T-helper 1 cell treated with Interleukin-12 subunit alpha and Interleukin-12 subunit beta and Interleukin-4 antibody, amounts not matched to agents 30 μg/mL and 1 μg/mL, for 36 hours (primary cell): ENCODE measurements around the gene PTPRM.

Experiments used
- H3K27ac Mint-ChIP-seq: one replicate; pipeline ENCODE4 v1.8.0; 2021; ENCODE audit warnings: mild to moderate bottlenecking, mixed read lengths
- H3K27me3 Mint-ChIP-seq: one replicate; pipeline ENCODE4 v1.8.0; 2021; ENCODE audit warnings: low read depth, mixed read lengths
- H3K36me3 Mint-ChIP-seq: one replicate; pipeline ENCODE4 v1.8.0; 2021; ENCODE audit warnings: low read depth, mixed read lengths
- H3K4me1 Mint-ChIP-seq: one replicate; pipeline ENCODE4 v1.8.0; 2021; ENCODE audit warnings: low read depth, mixed read lengths
- H3K4me3 Mint-ChIP-seq: one replicate; pipeline ENCODE4 v1.8.0; 2021; ENCODE audit warnings: mild to moderate bottlenecking, moderate library complexity, mixed read lengths
- H3K9me3 Mint-ChIP-seq: one replicate; pipeline ENCODE4 v1.8.0; 2021; ENCODE audit warnings: mixed read lengths

PTPRM gene

DNA sequence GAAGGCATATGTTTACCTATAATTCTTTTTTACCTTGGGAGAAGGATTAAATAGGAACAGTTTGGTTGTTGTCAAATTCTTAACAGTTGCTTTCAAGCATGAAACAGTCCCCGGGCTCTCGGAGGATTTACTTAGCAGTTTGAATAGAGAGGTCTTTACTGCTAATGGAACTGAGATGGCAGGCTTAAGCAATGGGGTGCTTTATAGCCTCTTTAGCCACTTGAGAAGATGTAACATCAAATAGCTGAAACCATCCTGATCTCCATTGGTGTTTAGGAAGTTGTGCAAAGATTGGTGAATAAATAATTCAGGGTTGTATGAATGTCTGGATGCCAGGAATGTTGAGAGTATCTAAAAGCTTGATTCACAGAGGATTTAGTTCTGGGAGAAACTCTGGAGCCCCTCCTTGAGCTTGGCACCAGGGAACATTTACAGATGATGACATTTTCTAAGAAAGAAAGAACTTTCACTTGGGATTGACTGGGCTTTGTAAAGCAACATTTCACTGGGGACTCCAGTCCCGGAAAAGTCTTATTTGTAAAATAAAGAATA lies 51.9 kb downstream of the PTPRM start:
- Mint-ChIP-seq H3K4me3 (no peak overlapping the region), H3K36me3 (no peaks in the 10 kb centered on the region), H3K27ac (no peak overlapping the region), H3K4me1 (no peaks in the 10 kb centered on the region), H3K9me3 (no peaks in the 10 kb centered on the region), H3K27me3 (no peaks in the 10 kb centered on the region)

DNA sequence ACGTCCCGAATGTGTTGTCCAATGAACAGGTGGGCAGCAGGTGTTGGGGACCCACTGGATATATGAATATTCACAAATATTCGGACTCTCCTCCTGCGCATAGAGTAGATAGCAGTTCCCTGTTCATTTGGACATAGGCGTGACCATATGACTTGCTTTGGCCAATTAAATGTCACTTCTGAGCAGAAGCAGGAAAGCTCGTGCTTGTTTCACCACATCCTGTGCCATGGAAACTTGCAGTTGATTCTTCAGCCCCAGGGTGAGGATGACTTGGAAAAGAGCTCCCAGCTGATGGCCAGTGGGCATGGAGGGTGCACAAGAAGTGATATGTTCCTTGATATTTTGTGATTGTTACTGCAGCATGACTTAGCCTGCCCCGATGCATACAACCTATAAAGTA lies 52.6 kb downstream of the PTPRM start:
- H3K4me1 Mint-ChIP-seq, result no peaks in the 10 kb centered on the region
- no peak overlapping the region for H3K27ac Mint-ChIP-seq
- no peaks in the 10 kb centered on the region for H3K9me3 Mint-ChIP-seq
- no peaks in the 10 kb centered on the region for H3K27me3 Mint-ChIP-seq
- no peaks in the 10 kb centered on the region for H3K36me3 Mint-ChIP-seq
- H3K4me3 Mint-ChIP-seq, result no peak overlapping the region

DNA sequence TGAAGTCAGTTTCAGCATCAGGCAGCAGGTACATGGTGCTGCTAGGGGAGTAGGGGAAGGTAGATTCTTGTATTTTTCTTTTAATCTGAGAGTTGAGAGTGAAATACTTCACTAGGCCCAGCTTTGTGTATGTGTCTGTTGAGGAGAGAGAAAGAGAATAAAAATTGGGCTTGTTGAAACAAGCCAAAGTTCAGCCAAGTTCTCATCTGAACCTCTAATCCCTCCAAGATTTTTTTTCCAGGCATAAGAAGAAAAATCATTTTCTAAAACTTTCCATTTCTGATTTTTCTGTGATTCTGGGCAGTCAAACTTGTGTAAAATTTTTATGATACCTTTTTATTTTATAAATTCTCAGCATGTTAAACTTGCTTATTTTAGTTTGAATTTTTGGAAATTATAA lies 55.6 kb downstream of the PTPRM start:
- Mint-ChIP-seq H3K4me1 (no peaks in the 10 kb centered on the region), H3K9me3 (no peaks in the 10 kb centered on the region), H3K27me3 (no peaks in the 10 kb centered on the region), H3K36me3 (no peaks in the 10 kb centered on the region), H3K4me3 (no peak overlapping the region), H3K27ac (no peak overlapping the region)

DNA sequence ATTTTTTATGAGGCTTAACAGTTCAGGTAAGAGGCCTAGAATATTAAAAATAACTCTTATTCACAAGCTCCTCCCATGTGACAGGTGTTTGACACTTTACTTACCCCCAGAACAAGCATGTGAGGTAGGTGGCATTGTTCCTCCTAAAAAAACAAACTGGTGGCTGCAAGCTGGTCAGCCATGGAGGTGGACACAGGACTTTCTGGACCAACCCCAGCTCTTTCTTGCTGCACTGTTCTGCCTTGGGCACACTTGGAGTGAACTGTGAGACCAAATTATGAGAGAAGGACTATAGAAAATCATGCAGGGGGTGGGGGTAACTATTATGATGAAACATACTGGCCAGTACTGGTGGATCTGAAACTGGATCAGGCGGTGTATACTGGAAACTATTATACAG lies 56.6 kb downstream of the PTPRM start:
- Mint-ChIP-seq H3K27me3 (no peaks in the 10 kb centered on the region), H3K4me3 (no peak overlapping the region), H3K9me3 (no peaks in the 10 kb centered on the region), H3K36me3 (no peaks in the 10 kb centered on the region), H3K4me1 (no peaks in the 10 kb centered on the region), H3K27ac (no peak overlapping the region)

DNA sequence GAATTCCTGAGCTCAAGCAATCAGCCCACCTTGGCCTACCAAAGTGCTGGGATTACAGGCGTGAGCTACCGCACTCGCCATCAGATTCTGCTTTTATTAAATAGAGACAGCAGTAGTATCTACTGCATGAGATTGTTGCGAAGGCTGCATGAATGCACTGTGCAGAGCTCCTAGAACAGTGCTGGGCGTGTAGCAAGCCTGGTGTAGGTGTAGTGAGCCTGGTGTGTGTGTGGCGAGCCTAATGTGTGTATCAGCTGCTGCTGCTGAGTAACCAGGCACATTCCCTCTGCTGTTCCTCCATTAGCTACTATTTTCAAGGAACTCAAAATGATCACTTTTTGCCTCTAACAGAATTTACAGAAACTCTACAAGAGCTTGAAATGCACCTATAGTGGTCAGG lies 57.6 kb downstream of the PTPRM start:
- Mint-ChIP-seq H3K36me3 (no peaks in the 10 kb centered on the region), H3K4me3 (no peak overlapping the region), H3K4me1 (no peaks in the 10 kb centered on the region), H3K27ac (no peak overlapping the region), H3K9me3 (no peaks in the 10 kb centered on the region), H3K27me3 (no peaks in the 10 kb centered on the region)

DNA sequence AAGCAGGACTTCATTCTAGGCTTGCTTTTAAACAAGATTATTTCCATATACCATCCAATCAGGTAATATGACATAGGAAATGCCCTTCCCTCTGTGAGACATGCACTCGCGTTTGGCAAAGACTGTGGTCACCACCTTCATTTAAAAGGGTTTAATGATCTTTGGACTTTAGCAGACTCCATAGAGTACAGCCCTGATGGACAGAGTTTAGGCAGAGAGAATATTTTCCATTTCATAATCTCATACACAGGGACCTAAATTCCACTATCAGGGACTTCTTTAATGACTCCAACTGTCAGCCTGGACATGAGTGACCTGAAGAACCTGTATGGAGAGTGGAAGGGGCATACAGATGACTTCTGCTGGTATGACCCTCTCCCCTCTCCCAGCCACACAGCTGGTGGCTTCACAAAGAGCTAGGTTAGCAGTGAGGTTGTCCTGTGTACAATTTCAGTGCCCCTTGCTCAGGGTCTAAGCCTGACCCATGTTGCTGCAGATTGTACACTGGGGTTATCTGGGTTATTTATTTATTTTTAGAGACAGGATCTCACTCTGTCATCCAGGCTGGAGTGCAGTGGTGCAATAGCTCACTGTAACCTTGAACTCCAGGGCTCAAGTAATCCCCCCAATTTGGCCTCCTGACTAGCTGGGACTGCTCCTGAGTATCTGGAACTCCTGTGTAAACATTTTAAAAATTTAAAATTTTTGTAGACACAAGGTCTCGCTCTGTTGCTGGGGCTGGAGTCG lies 59.2 kb downstream of the PTPRM start:
- Mint-ChIP-seq H3K27me3 (no peaks in the 10 kb centered on the region), H3K4me3 (no peak overlapping the region), H3K9me3 (no peaks in the 10 kb centered on the region), H3K36me3 (no peaks in the 10 kb centered on the region), H3K27ac (no peak overlapping the region), H3K4me1 (no peaks in the 10 kb centered on the region)

DNA sequence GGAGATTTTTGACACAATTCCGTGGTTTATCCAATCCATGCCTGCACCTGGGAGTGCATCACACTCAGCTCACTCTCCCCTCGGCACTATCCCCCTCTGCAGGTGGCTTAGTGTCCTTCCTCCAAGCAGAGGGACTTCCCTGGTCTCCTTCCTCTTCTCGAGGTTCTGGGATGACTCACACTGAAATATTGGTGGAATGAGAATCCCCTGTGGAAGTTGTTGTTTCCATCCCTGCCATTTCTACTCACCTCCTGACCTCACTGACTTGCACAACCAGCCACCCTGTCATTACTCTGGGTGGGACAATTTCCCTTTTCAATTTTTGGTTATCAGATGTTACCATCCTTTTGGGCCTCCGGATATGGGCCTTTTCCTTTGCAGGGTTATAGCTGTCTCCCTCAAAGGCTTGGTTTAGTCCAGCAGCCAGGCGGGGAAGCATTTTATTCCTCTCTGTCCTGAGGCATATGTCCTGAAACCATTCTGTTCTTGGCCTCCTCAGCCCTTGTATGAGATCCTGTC lies 59.9 kb downstream of the PTPRM start:
- no peak overlapping the region for H3K27ac Mint-ChIP-seq
- H3K4me1 Mint-ChIP-seq, result no peaks in the 10 kb centered on the region
- no peaks in the 10 kb centered on the region for H3K9me3 Mint-ChIP-seq
- no peaks in the 10 kb centered on the region for H3K27me3 Mint-ChIP-seq
- no peak overlapping the region for H3K4me3 Mint-ChIP-seq
- no peaks in the 10 kb centered on the region for H3K36me3 Mint-ChIP-seq

DNA sequence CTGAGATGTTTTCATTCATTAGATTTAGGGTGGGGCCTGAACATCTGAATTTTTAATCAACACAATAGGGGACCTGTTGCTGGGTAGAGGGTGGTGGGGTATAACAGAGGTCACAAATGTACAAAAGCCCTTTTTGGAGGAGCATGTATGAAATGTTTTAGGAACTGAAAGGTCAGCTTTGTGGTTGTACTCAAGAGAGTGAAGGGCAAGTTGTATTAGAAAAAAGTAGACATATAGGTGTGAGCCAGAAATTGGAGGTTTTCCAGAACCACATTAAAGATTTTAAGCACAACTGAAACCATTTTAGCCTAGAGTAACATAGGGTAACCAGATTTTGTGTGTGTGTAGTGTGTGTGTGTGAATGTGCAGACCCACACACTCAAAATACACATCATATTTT lies 62.3 kb downstream of the PTPRM start:
- no peaks in the 10 kb centered on the region for H3K4me1 Mint-ChIP-seq
- no peak overlapping the region for H3K27ac Mint-ChIP-seq
- no peaks in the 10 kb centered on the region for H3K9me3 Mint-ChIP-seq
- peaks cover 4% of the 10 kb centered on the region for H3K27me3 Mint-ChIP-seq
- H3K4me3 Mint-ChIP-seq, result no peak overlapping the region
- H3K36me3 Mint-ChIP-seq, result no peaks in the 10 kb centered on the region

DNA sequence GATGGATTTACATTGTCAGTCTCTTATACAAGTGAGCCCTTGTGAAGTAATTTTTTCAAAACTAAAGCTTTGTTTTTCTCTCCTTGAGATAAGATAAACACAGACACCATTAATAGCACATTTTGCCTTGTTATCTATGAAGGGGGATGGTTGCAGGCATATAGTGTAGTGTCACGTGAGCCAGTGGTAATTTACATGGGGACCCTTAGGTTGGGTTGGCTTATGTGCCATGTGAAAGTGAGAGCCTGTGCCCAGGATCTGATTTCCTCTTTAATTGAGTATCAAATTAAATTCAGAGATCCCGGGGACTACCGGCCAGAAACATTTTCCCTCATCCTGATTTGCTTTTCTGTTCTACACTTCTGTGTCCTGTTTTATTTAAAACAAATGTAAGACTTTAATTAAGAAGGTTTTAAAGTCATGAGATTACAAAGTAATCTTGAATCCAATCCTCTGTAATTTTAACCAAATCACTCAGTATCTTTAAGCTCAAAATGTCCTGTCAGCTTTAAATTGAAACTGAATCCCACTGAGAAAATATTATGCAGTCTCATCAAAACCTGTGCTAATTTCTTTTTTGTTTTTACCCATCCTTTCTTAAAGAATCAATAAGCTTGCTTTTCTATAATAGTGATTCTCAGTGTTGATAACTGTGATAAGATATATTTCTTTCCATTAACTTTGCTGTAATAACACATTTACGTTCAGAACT lies 63.8 kb downstream of the PTPRM start:
- H3K36me3 Mint-ChIP-seq, result no peaks in the 10 kb centered on the region
- H3K27me3 Mint-ChIP-seq, result peaks cover 4% of the 10 kb centered on the region
- H3K9me3 Mint-ChIP-seq, result no peaks in the 10 kb centered on the region
- no peak overlapping the region for H3K27ac Mint-ChIP-seq
- no peak overlapping the region for H3K4me3 Mint-ChIP-seq
- H3K4me1 Mint-ChIP-seq, result no peaks in the 10 kb centered on the region

DNA sequence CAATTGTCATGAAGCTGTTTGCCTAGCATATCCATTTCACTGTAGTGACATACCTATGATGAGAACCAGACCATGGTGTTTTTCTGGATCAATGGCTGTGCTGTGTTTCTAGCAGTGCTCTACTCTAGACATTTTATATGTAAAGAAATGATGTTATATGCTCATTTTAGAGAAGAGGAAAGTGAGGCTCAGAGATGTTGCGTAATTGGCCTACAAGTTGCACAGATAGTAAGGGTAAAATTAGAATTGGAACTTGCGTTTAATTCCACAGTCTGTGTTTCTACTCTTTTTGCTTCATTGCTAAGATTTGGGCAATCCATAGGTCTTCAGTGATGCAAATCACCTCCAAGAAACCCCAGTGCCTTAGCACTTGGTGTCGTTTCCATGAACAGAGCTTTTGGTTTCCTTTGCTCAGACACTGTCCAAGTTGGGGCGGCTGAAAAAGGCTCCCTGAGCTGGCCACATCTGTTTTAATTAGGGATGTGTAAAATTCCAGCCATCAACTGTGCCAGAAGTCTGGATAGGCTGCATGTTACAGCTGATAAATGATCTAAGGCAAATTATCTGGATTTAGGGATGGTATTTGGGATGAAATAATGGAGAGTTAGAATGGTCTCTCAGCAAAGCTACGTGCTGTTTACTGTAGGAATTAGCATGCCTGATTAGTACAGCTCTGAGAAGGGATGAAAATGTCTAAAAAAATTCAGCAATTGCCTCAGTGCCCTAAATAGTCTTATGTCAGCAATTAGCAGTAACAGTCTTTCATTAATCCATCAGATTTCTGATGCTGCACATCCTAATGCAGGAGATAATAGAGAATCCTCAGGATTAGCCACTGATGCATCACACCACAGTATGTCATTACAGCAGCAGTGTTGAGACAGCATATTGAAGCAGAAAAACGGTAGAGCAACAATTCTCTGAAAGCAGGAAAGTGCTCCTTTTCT lies 65.3 kb downstream of the PTPRM start:
- Mint-ChIP-seq H3K9me3 (no peaks in the 10 kb centered on the region), H3K4me3 (no peak overlapping the region), H3K36me3 (no peaks in the 10 kb centered on the region), H3K27me3 (peaks cover 4% of the 10 kb centered on the region), H3K4me1 (no peaks in the 10 kb centered on the region), H3K27ac (no peak overlapping the region)

DNA sequence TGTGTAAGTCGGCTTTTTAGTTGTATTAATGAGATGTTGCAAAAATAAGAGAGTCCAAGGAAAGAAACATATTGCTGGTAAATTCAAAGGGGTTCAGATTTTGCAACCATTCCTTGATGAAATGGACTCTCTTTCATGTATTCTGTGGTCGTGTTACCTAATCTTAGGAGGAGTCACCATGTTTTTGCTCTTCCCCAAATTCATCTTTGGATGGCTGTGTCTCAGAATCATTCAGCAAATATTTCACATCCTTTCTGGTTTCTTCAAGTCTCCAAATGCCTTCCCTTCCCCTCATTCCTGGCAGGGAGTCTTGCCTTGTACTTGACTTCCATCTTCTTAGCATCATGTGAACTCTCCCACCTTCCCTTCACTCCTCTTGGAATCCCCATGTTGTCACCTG lies 66.1 kb downstream of the PTPRM start:
- Mint-ChIP-seq H3K27ac (no peak overlapping the region), H3K4me1 (no peaks in the 10 kb centered on the region), H3K27me3 (peaks cover 4% of the 10 kb centered on the region), H3K9me3 (no peaks in the 10 kb centered on the region), H3K4me3 (no peak overlapping the region), H3K36me3 (no peaks in the 10 kb centered on the region)

DNA sequence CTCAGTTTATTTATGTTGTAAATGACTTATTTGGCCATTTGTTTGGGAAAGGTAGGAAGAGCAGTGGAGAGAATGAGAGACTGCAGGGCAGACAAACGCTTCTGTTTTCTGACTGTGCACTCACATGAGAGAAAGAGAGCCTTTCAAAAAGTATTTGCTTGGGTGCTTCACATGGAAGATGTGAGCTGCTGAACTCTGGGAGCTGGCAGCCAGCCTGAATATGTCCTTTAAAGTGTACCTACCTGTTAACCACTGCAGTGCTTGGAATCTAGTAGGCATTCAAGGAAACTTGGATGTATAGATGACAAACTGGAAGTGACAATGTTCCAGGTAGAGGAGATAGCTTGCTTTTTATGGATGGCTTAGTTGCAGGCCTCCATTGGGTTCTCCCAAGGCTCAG lies 68.8 kb downstream of the PTPRM start:
- H3K27me3 Mint-ChIP-seq, result peaks cover 4% of the 10 kb centered on the region
- H3K36me3 Mint-ChIP-seq, result no peaks in the 10 kb centered on the region
- no peak overlapping the region for H3K27ac Mint-ChIP-seq
- H3K4me3 Mint-ChIP-seq, result no peak overlapping the region
- H3K4me1 Mint-ChIP-seq, result no peaks in the 10 kb centered on the region
- H3K9me3 Mint-ChIP-seq, result no peaks in the 10 kb centered on the region

DNA sequence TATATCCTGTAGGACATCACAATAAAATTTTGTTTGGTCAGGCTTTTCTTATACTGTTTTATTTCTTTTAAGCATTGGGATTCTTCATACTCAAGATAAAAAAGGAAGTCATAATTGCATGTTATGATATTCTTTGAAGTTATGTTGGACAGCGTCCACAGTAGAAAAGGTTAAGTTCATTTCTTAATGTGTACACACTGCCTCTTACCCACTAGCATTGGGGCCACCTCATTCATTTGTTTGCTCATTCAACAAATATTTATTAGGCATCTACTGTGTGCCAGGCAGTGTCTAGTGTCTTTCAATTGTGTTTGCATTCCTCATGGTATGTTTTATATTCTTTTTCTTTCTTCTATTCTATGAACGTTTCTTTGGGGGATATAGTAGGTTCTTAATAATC lies 70.2 kb downstream of the PTPRM start:
- Mint-ChIP-seq H3K4me3 (no peak overlapping the region), H3K27me3 (peaks cover 4% of the 10 kb centered on the region), H3K9me3 (no peaks in the 10 kb centered on the region), H3K36me3 (no peaks in the 10 kb centered on the region), H3K27ac (no peak overlapping the region), H3K4me1 (no peaks in the 10 kb centered on the region)

DNA sequence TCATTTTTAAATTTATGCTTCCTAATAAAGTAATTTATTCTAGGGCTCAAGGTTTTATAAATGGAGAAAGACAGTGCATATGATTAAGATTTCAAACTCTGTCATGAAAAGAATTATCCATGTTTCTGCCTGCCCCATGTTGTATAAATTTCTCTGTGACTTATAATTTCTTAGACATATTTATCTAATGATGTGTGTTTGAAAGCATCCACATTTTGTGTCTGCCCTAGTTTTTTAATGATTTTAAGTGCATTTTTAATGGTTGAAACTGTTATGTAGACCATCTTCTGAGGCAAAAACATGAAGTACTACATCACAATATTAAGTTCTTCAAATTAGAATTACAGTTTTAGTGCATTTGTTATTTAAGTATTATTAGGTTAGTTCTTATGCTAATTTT lies 71.2 kb downstream of the PTPRM start:
- Mint-ChIP-seq H3K4me1 (no peaks in the 10 kb centered on the region), H3K27me3 (peaks cover 2% of the 10 kb centered on the region), H3K4me3 (no peak overlapping the region), H3K27ac (no peak overlapping the region), H3K36me3 (no peaks in the 10 kb centered on the region), H3K9me3 (no peaks in the 10 kb centered on the region)
